PC-3 (cell line): ENCODE results near the gene NOC3L. TPM values are rescaled to one million over a fixed set of nuclear protein-coding genes. Genes with fewer than 3 reads are reported as not detected.

Source experiments
- ATAC-seq: fragments of 200-7000 bp; cut with Tn5 transposase; 2 replicates; pipeline ENCODE4 v1.9.1; 2020; ENCODE audit warnings: mild to moderate bottlenecking, moderate library complexity
- BruUV-seq: library from RNA; stranded (reverse); fragments of 400-500 nt; replicated peaks from 2 replicates; lab custom pipeline; 2021; lab: Mats Ljungman, UMichigan
- CTCF ChIA-PET: fragments of 300-600 bp; sonication (Branson Sonifier 250); formaldehyde crosslinking; loops from one replicate; lab custom pipeline; 2022; ENCODE audit warnings: antibody characterized with exemption; lab: Charles Lee
- POLR2A ChIA-PET: fragments of 300-600 bp; sonication (Branson Sonifier 250); formaldehyde crosslinking; loops from one replicate; lab custom pipeline; 2022; ENCODE audit warnings: antibody characterized with exemption; ENCODE audit not compliant: unreplicated experiment; lab: Charles Lee
- DNase-seq: peaks from one replicate; pipeline ENCODE4 v3.0.0-alpha.2; 2015
- H2AFZ ChIP-seq: fragments of 300-600 bp; sonication (generic); 2 replicates; pipeline ENCODE4 v1.6.0; 2016; ENCODE audit warnings: antibody characterized with exemption, low read length
- H3F3A ChIP-seq: fragments of 300-600 bp; sonication (generic); one replicate; pipeline ENCODE4 v1.6.0; 2017; ENCODE audit warnings: antibody characterized with exemption, low read length, control low read depth, mild to moderate bottlenecking; ENCODE audit not compliant: unreplicated experiment
- H3K27ac ChIP-seq: fragments of 300-600 bp; sonication (generic); 2 replicates; pipeline ENCODE4 v1.5.1; 2016; ENCODE audit warnings: mild to moderate bottlenecking, low read length
- H3K27me3 ChIP-seq: fragments of 300-600 bp; sonication (generic); 2 replicates; pipeline ENCODE4 v1.6.1; 2016; ENCODE audit warnings: low read length, mixed read lengths
- H3K36me3 ChIP-seq: fragments of 300-600 bp; sonication (generic); 2 replicates; pipeline ENCODE4 v1.6.1; 2016; ENCODE audit warnings: low read depth, mixed run types, low read length, mixed read lengths
- H3K4me1 ChIP-seq: fragments of 300-600 bp; sonication (generic); 2 replicates; pipeline ENCODE4 v1.5.1; 2016; ENCODE audit warnings: low read length; ENCODE audit not compliant: insufficient read depth
- H3K4me2 ChIP-seq: fragments of 300-600 bp; sonication (generic); 2 replicates; pipeline ENCODE4 v1.6.0; 2016; ENCODE audit warnings: low read length
- H3K4me3 ChIP-seq: fragments of 300-600 bp; sonication (generic); 2 replicates; pipeline ENCODE4 v1.5.1; 2016; ENCODE audit warnings: mild to moderate bottlenecking, low read length, mixed read lengths
- H3K79me2 ChIP-seq: fragments of 300-600 bp; sonication (generic); 2 replicates; pipeline ENCODE4 v1.6.1; 2017; ENCODE audit warnings: low read length, mixed read lengths
- H3K9ac ChIP-seq: fragments of 300-600 bp; sonication (generic); 2 replicates; pipeline ENCODE4 v1.6.0; 2016; ENCODE audit warnings: mild to moderate bottlenecking, low read length
- H3K9me2 ChIP-seq: fragments of 300-600 bp; sonication (generic); replicated peaks from 2 replicates; pipeline ENCODE4 v1.6.1; 2016; ENCODE audit warnings: mixed run types, low read length, mixed read lengths
- H3K9me3 ChIP-seq: fragments of 300-600 bp; sonication (generic); 2 replicates; pipeline ENCODE4 v1.6.1; 2016; ENCODE audit warnings: low read length, mixed read lengths
- H4K20me1 ChIP-seq: fragments of 300-600 bp; sonication (generic); 2 replicates; pipeline ENCODE4 v1.6.1; 2016; ENCODE audit warnings: low read length, mixed read lengths
- EZH2 ChIP-seq: fragments of 300-600 bp; sonication (generic); IDR thresholded peaks from one replicate; pipeline ENCODE4 v1.6.1; 2017; ENCODE audit warnings: antibody characterized with exemption, mild to moderate bottlenecking, low read length; ENCODE audit not compliant: unreplicated experiment
- EZH2phosphoT487 ChIP-seq: fragments of 300-600 bp; sonication (generic); IDR thresholded peaks from 2 replicates; pipeline ENCODE4 v1.6.1; 2018; ENCODE audit warnings: mild to moderate bottlenecking, antibody characterized with exemption, low read length, borderline replicate concordance
- intact Hi-C: fragments of 100-400 bp; cut with micrococcal nuclease; formaldehyde crosslinking; loops from 2 replicates; pipeline ENCODE4 v1.9.0; 2023
- total RNA-seq: library from RNA; depleted of rRNA; stranded (reverse); fragments of >200 nt; gene quantifications from 2 replicates; pipeline ENCODE4 v1.2.3, GENCODE V29; 2014
- TF ChIP-seq, protein P1 (sequence below): fragments of 300-600 bp; sonication (generic); conservative IDR thresholded peaks from 2 replicates; pipeline ENCODE4 v1.5.1; 2017; ENCODE audit warnings: antibody characterized with exemption, low read depth, mild to moderate bottlenecking, low read length

NOC3L gene
- total RNA-seq, 1 experiment from 2014 or later, result 19.4 TPM

DNA sequence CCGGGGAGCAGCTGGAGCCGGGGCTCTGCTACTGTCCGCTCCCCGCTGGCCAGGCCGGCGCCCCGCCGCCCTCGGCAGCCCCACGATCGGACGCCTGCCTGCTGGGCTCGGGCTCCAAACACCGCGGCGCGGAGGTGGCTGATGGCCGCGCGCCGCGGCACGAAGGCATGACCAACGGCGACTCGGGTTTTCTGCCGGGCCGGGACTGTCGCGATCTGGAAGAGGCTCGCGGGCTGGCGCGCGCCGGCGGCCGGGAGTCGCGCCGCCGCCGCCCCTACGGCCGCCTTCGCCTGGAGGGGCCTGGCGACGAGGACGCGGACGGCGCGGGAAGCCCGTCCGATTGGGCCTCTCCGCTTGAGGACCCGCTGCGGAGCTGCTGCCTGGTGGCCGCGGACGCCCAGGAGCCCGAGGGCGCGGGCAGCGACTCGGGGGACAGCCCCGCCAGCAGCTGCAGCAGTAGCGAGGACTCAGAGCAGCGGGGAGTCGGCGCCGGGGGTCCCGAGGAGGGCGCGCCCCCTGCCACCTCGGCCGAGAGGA lies 40.2 kb upstream of the NOC3L start:
- Histone ChIP-seq H3K4me3 (peak overlapping the region; percentile 85), H3F3A (no peaks in the 10 kb centered on the region), H4K20me1 (no peaks in the 10 kb centered on the region), H3K9me2 (no peaks in the 10 kb centered on the region), H3K36me3 (no peaks in the 10 kb centered on the region), H3K9ac (peak overlapping the region; percentile 68), H3K27ac (peak overlapping the region; percentile 25; the same call in 1 of the 2 replicates), H3K4me1 (peaks cover 7% of the 10 kb centered on the region), H3K27me3 (no peaks in the 10 kb centered on the region), H3K9me3 (no peaks in the 10 kb centered on the region), H2AFZ (peak overlapping the region; percentile 99), H3K79me2 (peaks cover 49% of the 10 kb centered on the region), H3K4me2 (peak overlapping the region; percentile 78)
- no peak for TF ChIP-seq EZH2phosphoT487
- TF ChIP-seq EZH2, result no peak
- TF ChIP-seq, protein P1, sequence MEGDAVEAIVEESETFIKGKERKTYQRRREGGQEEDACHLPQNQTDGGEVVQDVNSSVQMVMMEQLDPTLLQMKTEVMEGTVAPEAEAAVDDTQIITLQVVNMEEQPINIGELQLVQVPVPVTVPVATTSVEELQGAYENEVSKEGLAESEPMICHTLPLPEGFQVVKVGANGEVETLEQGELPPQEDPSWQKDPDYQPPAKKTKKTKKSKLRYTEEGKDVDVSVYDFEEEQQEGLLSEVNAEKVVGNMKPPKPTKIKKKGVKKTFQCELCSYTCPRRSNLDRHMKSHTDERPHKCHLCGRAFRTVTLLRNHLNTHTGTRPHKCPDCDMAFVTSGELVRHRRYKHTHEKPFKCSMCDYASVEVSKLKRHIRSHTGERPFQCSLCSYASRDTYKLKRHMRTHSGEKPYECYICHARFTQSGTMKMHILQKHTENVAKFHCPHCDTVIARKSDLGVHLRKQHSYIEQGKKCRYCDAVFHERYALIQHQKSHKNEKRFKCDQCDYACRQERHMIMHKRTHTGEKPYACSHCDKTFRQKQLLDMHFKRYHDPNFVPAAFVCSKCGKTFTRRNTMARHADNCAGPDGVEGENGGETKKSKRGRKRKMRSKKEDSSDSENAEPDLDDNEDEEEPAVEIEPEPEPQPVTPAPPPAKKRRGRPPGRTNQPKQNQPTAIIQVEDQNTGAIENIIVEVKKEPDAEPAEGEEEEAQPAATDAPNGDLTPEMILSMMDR, result no peak
- no TSS peak for BruUV-seq
- DNase-seq (peak; percentile 27), ATAC-seq (peak; percentile 19; the same call in 1 of the 2 replicates)
- POLR2A ChIA-PET, result no interaction called here
- CTCF ChIA-PET, result interaction anchor here (0.9 to 1.2 kb wide), 2 partner anchors 41 kb away, joined by 5 to 15 read pairs; no protein-coding TSS in a partner anchor
- intact Hi-C loops, result loop anchor here (1.0 to 5.0 kb wide), 2 partner anchors 39 to 41 kb away; partner anchors contain the start of gene NOC3L

DNA sequence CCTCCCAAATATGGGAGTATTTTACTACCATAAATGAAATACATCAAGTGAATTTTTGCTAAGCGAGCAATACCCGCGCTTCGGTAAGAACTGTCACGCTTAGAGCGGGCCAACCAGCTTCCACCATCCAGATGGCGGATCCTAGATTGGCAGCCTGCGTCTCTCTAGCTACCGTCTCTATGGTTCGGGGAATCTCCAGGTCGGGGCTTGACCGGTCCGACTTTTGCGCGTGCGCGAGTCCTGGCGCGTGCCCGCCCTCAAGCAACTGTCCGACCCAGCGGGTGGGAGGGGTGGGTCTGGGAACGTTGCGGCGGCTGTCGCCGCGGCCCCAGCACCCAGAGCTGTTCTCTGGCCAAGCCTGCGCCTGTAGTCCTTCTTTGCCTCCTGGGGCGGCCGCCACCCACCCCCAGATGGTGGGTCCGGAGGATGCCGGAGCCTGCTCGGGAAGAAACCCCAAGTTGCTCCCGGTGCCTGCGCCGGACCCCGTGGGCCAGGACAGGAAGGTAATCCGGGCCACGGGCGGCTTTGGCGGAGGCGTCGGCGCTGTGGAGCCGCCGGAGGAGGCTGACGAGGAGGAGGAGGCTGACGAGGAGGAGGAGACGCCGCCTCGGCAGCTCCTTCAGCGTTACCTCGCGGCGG lies 39.6 kb upstream of the NOC3L start, which contains the start of gene TBC1D12:
TBC1D12 (plus strand) TSS at position 338 of the 639 bp plus-strand sequence; CDS start at position 411, 73 bp downstream.
- H3K79me2 ChIP-seq, result peaks cover 43% of the 10 kb centered on the region
- DNase-seq, result peak; percentile 92
- H3K27me3 ChIP-seq, result no peaks in the 10 kb centered on the region
- intact Hi-C loops, result loop anchor here (1.0 to 5.0 kb wide), 2 partner anchors 40 kb away; partner anchors contain the start of gene NOC3L
- peak within 1 kb of the TSS; percentile 99 for H2AFZ ChIP-seq
- TF ChIP-seq, protein P1, result no peak
- no peak for TF ChIP-seq EZH2
- TF ChIP-seq EZH2phosphoT487, result no peak
- H3K9me2 ChIP-seq, result no peaks in the 10 kb centered on the region
- H3K4me2 ChIP-seq, result peak within 1 kb of the TSS; percentile 82
- H3K4me3 ChIP-seq, result peak within 1 kb of the TSS; percentile 85
- CTCF ChIA-PET, result interaction anchor here (1.2 kb wide), 1 partner anchor 42 kb away, joined by 15 read pairs; no protein-coding TSS in a partner anchor
- peaks cover 7% of the 10 kb centered on the region for H3K4me1 ChIP-seq
- H3K9ac ChIP-seq, result peak within 1 kb of the TSS; percentile 68
- no peaks in the 10 kb centered on the region for H3F3A ChIP-seq
- H3K36me3 ChIP-seq, result no peaks in the 10 kb centered on the region
- H4K20me1 ChIP-seq, result no peaks in the 10 kb centered on the region
- ATAC-seq, result peak; percentile 77
- no TSS peak for BruUV-seq
- POLR2A ChIA-PET, result interaction anchor here (0.6 to 0.7 kb wide), 6 partner anchors 8 to 792 kb away, joined by 3 to 31 read pairs (median 6); partner anchors contain the start of gene ACSM6
- H3K9me3 ChIP-seq, result no peaks in the 10 kb centered on the region
- H3K27ac ChIP-seq, result peak within 1 kb of the TSS; percentile 25; the same call in 1 of the 2 replicates
